ENCODE data around the gene INIP. TPM values are rescaled to one million over a fixed set of nuclear protein-coding genes. Genes with fewer than 3 reads are reported as not detected.

INIP gene
- total and polyA plus RNA-seq, 2 donors (not counting 1 experiment from before 2014, with no cell fraction given) = 5.0 to 22.9 TPM

- intact Hi-C loops (cut with micrococcal nuclease) = no loop called here
- CTCF ChIA-PET = no interaction called here
- no peak overlapping the region for H3K4me3 Mint-ChIP-seq
- TF ChIP-seq, protein P1, sequence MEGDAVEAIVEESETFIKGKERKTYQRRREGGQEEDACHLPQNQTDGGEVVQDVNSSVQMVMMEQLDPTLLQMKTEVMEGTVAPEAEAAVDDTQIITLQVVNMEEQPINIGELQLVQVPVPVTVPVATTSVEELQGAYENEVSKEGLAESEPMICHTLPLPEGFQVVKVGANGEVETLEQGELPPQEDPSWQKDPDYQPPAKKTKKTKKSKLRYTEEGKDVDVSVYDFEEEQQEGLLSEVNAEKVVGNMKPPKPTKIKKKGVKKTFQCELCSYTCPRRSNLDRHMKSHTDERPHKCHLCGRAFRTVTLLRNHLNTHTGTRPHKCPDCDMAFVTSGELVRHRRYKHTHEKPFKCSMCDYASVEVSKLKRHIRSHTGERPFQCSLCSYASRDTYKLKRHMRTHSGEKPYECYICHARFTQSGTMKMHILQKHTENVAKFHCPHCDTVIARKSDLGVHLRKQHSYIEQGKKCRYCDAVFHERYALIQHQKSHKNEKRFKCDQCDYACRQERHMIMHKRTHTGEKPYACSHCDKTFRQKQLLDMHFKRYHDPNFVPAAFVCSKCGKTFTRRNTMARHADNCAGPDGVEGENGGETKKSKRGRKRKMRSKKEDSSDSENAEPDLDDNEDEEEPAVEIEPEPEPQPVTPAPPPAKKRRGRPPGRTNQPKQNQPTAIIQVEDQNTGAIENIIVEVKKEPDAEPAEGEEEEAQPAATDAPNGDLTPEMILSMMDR (IDR thresholded peaks at IDR 0.05) = no peak
- TF ChIP-seq EZH2 (IDR thresholded peaks at IDR 0.05; ENCODE audit: borderline replicate concordance, insufficient read depth, low read depth, low read length, poor library complexity, severe bottlenecking) = no peak
- H3K9me3 ChIP-seq (ENCODE audit: control extremely low read depth in 1 of 3, control insufficient read depth in 2 of 3, insufficient read depth in 1 of 3, low read length in 2 of 3) = no peaks in the 10 kb centered on the region
- H3K9me3 Mint-ChIP-seq (ENCODE audit: insufficient read depth) = peaks cover 2% of the 10 kb centered on the region
- ATAC-seq (ENCODE audit: low read depth) (no peak), DNase-seq (no peak)
- H4K20me1 ChIP-seq (ENCODE audit: control insufficient read depth, insufficient read depth, low read length, poor library complexity, severe bottlenecking) = no peaks in the 10 kb centered on the region
- H3K4me1 Mint-ChIP-seq = no peaks in the 10 kb centered on the region
- H3K27ac Mint-ChIP-seq = no peak overlapping the region
- H2AFZ ChIP-seq (ENCODE audit: insufficient read depth, low read depth, low read length, poor library complexity, severe bottlenecking) = no peak overlapping the region
- H3K4me3 ChIP-seq (ENCODE audit: control extremely low read depth in 1 of 5, extremely low read depth in 1 of 5, insufficient read depth in 1 of 5, low read depth in 2 of 5, low read length in 4 of 5) = no peak overlapping the region
- POLR2A ChIA-PET = no interaction called here
- H3K27me3 Mint-ChIP-seq = no peaks in the 10 kb centered on the region
- no peaks in the 10 kb centered on the region for H3K27me3 ChIP-seq (replicated peaks in 1 of 4; ENCODE audit: control extremely low read depth in 1 of 4, control insufficient read depth in 3 of 4, insufficient read depth in 4 of 4, low read length in 3 of 4)
- H3K36me3 ChIP-seq (replicated peaks in 1 of 2; ENCODE audit: control extremely low read depth in 1 of 2, control insufficient read depth in 1 of 2, extremely low read depth in 1 of 2, insufficient read depth in 2 of 2, low read length in 1 of 2) = no peaks in the 10 kb centered on the region
- H3K9ac ChIP-seq (ENCODE audit: low read length) = no peak overlapping the region
- H3K27ac ChIP-seq (ENCODE audit: low read length in 2 of 2) = no peak overlapping the region
- H3K4me1 ChIP-seq (ENCODE audit: control insufficient read depth in 2 of 2, insufficient read depth in 2 of 2, low read length in 2 of 2) = no peaks in the 10 kb centered on the region
- H3K4me2 ChIP-seq (replicated peaks; ENCODE audit: low read depth, low read length, poor library complexity, severe bottlenecking) = no peak overlapping the region
- 88% methylated on average over 3 of the region's 7 CpGs for WGBS (ENCODE audit: insufficient coverage)
- H3K79me2 ChIP-seq (ENCODE audit: control insufficient read depth, insufficient read depth, low read length) = no peaks in the 10 kb centered on the region
Observed at GRCh38 chr9:112670991-112671625, 46.8 kb downstream of the INIP start.

- no peak overlapping the region for H3K27ac Mint-ChIP-seq
- CTCF ChIA-PET = no interaction called here
- Histone ChIP-seq H3K27me3 (replicated peaks in 1 of 4; ENCODE audit: control extremely low read depth in 1 of 4, control insufficient read depth in 3 of 4, insufficient read depth in 4 of 4, low read length in 3 of 4) (no peaks in the 10 kb centered on the region), H3K9ac (ENCODE audit: low read length) (no peak overlapping the region), H3K9me3 (ENCODE audit: control extremely low read depth in 1 of 3, control insufficient read depth in 2 of 3, insufficient read depth in 1 of 3, low read length in 2 of 3) (no peaks in the 10 kb centered on the region), H2AFZ (ENCODE audit: insufficient read depth, low read depth, low read length, poor library complexity, severe bottlenecking) (no peak overlapping the region), H3K4me1 (ENCODE audit: control insufficient read depth in 2 of 2, insufficient read depth in 2 of 2, low read length in 2 of 2) (no peaks in the 10 kb centered on the region), H3K4me2 (replicated peaks; ENCODE audit: low read depth, low read length, poor library complexity, severe bottlenecking) (no peak overlapping the region), H3K79me2 (ENCODE audit: control insufficient read depth, insufficient read depth, low read length) (no peaks in the 10 kb centered on the region), H3K4me3 (ENCODE audit: control extremely low read depth in 1 of 5, extremely low read depth in 1 of 5, insufficient read depth in 1 of 5, low read depth in 2 of 5, low read length in 4 of 5) (no peak overlapping the region), H3K27ac (ENCODE audit: low read length in 2 of 2) (no peak overlapping the region), H3K36me3 (replicated peaks in 1 of 2; ENCODE audit: control extremely low read depth in 1 of 2, control insufficient read depth in 1 of 2, extremely low read depth in 1 of 2, insufficient read depth in 2 of 2, low read length in 1 of 2) (no peaks in the 10 kb centered on the region), H4K20me1 (ENCODE audit: control insufficient read depth, insufficient read depth, low read length, poor library complexity, severe bottlenecking) (no peaks in the 10 kb centered on the region)
- POLR2A ChIA-PET = no interaction called here
- TF ChIP-seq, protein P1 (IDR thresholded peaks at IDR 0.05) = no peak
- TF ChIP-seq EZH2 (IDR thresholded peaks at IDR 0.05; ENCODE audit: borderline replicate concordance, insufficient read depth, low read depth, low read length, poor library complexity, severe bottlenecking) = no peak
- peaks cover 2% of the 10 kb centered on the region for H3K9me3 Mint-ChIP-seq (ENCODE audit: insufficient read depth)
- intact Hi-C loops (cut with micrococcal nuclease) = no loop called here
- no CpG with 5 or more reads among the region's 2 CpGs for WGBS (ENCODE audit: insufficient coverage)
- no peak for ATAC-seq (ENCODE audit: low read depth)
- no peaks in the 10 kb centered on the region for H3K4me1 Mint-ChIP-seq
- H3K4me3 Mint-ChIP-seq = no peak overlapping the region
- DNase-seq = no peak
- H3K27me3 Mint-ChIP-seq = no peaks in the 10 kb centered on the region
Observed at GRCh38 chr9:112669326-112669725, 48.6 kb downstream of the INIP start.

Measured in B cell (primary cell).